ENCODE results near the gene RERE. TPM values are rescaled to one million over a fixed set of nuclear protein-coding genes. Genes with fewer than 3 reads are reported as not detected.

The RERE gene
- total and polyA plus RNA-seq, 11 donors: 53.5 to 236 (median 121) TPM

GRCh38 chr1:8329858-8330257 lies 487.6 kb downstream of the RERE start:
- Histone ChIP-seq H3K4me3 (no peak overlapping the region), H3K9me3 (no peaks in the 10 kb centered on the region), H3K27ac (no peak overlapping the region), H3K36me3 (peaks cover 0 to 18% (median 2%) of the 10 kb centered on the region in 9 donors), H3K4me1 (peaks cover 0 to 1% (median 0%) of the 10 kb centered on the region in 12 donors), H3K27me3 (no peaks in the 10 kb centered on the region)
- ATAC-seq (no peak), DNase-seq (peak in 2 of 5 donors; percentile 9 to 54)
- 86 to 90% (median 88%) methylated on average over 10 to 14 of the region's 14 CpGs for WGBS, 4 donors
- intact Hi-C loops (cut with DNase I): no loop called here
- no peak for TF ChIP-seq CTCF (IDR thresholded peaks at IDR 0.05)
- TF ChIP-seq POLR2A (IDR thresholded peaks at IDR 0.05): no peak

- no peak overlapping the region for H3K4me3 ChIP-seq
- TF ChIP-seq CTCF (IDR thresholded peaks at IDR 0.05): no peak
- no peak for TF ChIP-seq POLR2A (IDR thresholded peaks at IDR 0.05)
- 78 to 87% (median 83%) methylated on average over 8 to 12 of the region's 12 CpGs for WGBS, 4 donors
- H3K4me1 ChIP-seq: peaks cover 0 to 6% (median 0%) of the 10 kb centered on the region in 12 donors
- intact Hi-C loops (cut with DNase I): no loop called here
- no peak overlapping the region for H3K27ac ChIP-seq
- ATAC-seq (no peak), DNase-seq (peak in 1 of 5 donors; percentile 6)
- peaks cover 0 to 18% (median 2%) of the 10 kb centered on the region in 9 donors for H3K36me3 ChIP-seq
- no peaks in the 10 kb centered on the region for H3K9me3 ChIP-seq
- no peaks in the 10 kb centered on the region for H3K27me3 ChIP-seq
Measured at GRCh38 chr1:8329439-8329838, 488.0 kb downstream of the RERE start.

GRCh38 chr1:8328271-8328670 lies 489.2 kb downstream of the RERE start:
- Histone ChIP-seq H3K4me1 (peaks cover 0 to 16% (median 6%) of the 10 kb centered on the region in 12 donors), H3K27me3 (no peaks in the 10 kb centered on the region), H3K36me3 (peaks cover 0 to 18% (median 2%) of the 10 kb centered on the region in 9 donors), H3K4me3 (no peak overlapping the region), H3K9me3 (no peaks in the 10 kb centered on the region), H3K27ac (no peak overlapping the region)
- intact Hi-C loops (cut with DNase I): no loop called here
- WGBS, 4 donors: 88 to 96% (median 96%) methylated on average over 18 of the region's 18 CpGs
- ATAC-seq (no peak), DNase-seq (no peak)
- no peak for TF ChIP-seq CTCF (IDR thresholded peaks at IDR 0.05)
- no peak for TF ChIP-seq POLR2A (IDR thresholded peaks at IDR 0.05)

- intact Hi-C loops (cut with DNase I): loop anchor here in 1 of 10 donors (2.0 kb wide), 1 partner anchor 19 kb away; no protein-coding TSS in a partner anchor
- H3K27me3 ChIP-seq: no peaks in the 10 kb centered on the region
- H3K27ac ChIP-seq: no peak overlapping the region
- no peak for DNase-seq
- H3K4me3 ChIP-seq: no peak overlapping the region
- ATAC-seq: no peak
- TF ChIP-seq CTCF (IDR thresholded peaks at IDR 0.05): no peak
- no peak for TF ChIP-seq POLR2A (IDR thresholded peaks at IDR 0.05)
- 96 to 98% (median 96%) methylated on average over 13 of the region's 13 CpGs for WGBS, 4 donors
- H3K36me3 ChIP-seq: peaks cover 0 to 18% (median 2%) of the 10 kb centered on the region in 9 donors
- H3K9me3 ChIP-seq: no peaks in the 10 kb centered on the region
- peaks cover 0 to 16% (median 6%) of the 10 kb centered on the region in 12 donors for H3K4me1 ChIP-seq
Measured at GRCh38 chr1:8326265-8326664, 491.2 kb downstream of the RERE start.

Measured in heart left ventricle (tissue), 16 donors.